Right hindlimb (tissue), 1 donor: ENCODE data around the gene LSM10.
A peak's percentile ranks its signal among the peaks of the same experiment; 100 is the strongest.

ENCODE experiments used
- DNase-seq: peaks from one replicate; pipeline ENCODE4 v3.0.0-alpha.2; 2018

LSM10 gene

GRCh38 chr1:36397378-36398230, at the start of gene LSM10:
LSM10 (minus strand) TSS chr1:36397908; CDS start chr1:36394129, 3,779 bp downstream.
- peak; percentile 97 for DNase-seq

GRCh38 chr1:36447450-36447849, 49.7 kb upstream of the LSM10 start:
- no peak for DNase-seq

GRCh38 chr1:36446746-36447145, 49.0 kb upstream of the LSM10 start:
- DNase-seq: no peak

GRCh38 chr1:36446271-36446670, 48.6 kb upstream of the LSM10 start:
- DNase-seq: no peak

GRCh38 chr1:36443297-36443696, 45.6 kb upstream of the LSM10 start:
- no peak for DNase-seq

GRCh38 chr1:36442337-36442736, 44.6 kb upstream of the LSM10 start:
- DNase-seq: no peak

- DNase-seq: no peak
These were observed 42.9 kb upstream of the LSM10 start for GRCh38 chr1:36440646-36441045.

GRCh38 chr1:36440044-36440443, 42.3 kb upstream of the LSM10 start:
- no peak for DNase-seq

GRCh38 chr1:36438715-36439114, 41.0 kb upstream of the LSM10 start:
- no peak for DNase-seq

GRCh38 chr1:36436821-36437220, 39.1 kb upstream of the LSM10 start:
- DNase-seq: no peak

GRCh38 chr1:36433102-36433501, 35.4 kb upstream of the LSM10 start:
- DNase-seq: no peak

- DNase-seq: no peak
These were observed 34.9 kb upstream of the LSM10 start for GRCh38 chr1:36432616-36433015.

GRCh38 chr1:36425791-36426190, 28.1 kb upstream of the LSM10 start:
- DNase-seq: no peak

- DNase-seq: no peak
These were observed 23.9 kb upstream of the LSM10 start for GRCh38 chr1:36421649-36422048.

GRCh38 chr1:36420836-36421317, 23.2 kb upstream of the LSM10 start:
- DNase-seq: peak; percentile 91

- no peak for DNase-seq
These were observed 22.7 kb upstream of the LSM10 start for GRCh38 chr1:36420409-36420808.

- DNase-seq: no peak
These were observed 21.9 kb upstream of the LSM10 start for GRCh38 chr1:36419569-36419968.

GRCh38 chr1:36419140-36419539, 21.4 kb upstream of the LSM10 start:
- DNase-seq: no peak

- DNase-seq: no peak
These were observed 20.2 kb upstream of the LSM10 start for GRCh38 chr1:36417931-36418330.

- no peak for DNase-seq
These were observed 18.1 kb upstream of the LSM10 start for GRCh38 chr1:36415661-36416326.

- DNase-seq: no peak
These were observed 16.7 kb upstream of the LSM10 start for GRCh38 chr1:36414384-36414783.

- DNase-seq: no peak
These were observed 14.3 kb upstream of the LSM10 start for GRCh38 chr1:36411674-36412648.

GRCh38 chr1:36408479-36408878, 10.8 kb upstream of the LSM10 start:
- no peak for DNase-seq
